ENCODE measurements around the gene SLC1A7. TPM values are rescaled to one million over a fixed set of nuclear protein-coding genes. Genes with fewer than 3 reads are reported as not detected.

Gene SLC1A7
- polyA plus RNA-seq, 1 donor (not counting 4 experiments of a cell fraction or from before 2014, with no cell fraction given) = not detected

- no peak overlapping the region for H3K9ac ChIP-seq (ENCODE audit: control insufficient read depth, extremely low read depth, insufficient read depth, low read length)
- no peak overlapping the region for H3K4me3 ChIP-seq (ENCODE audit: control insufficient read depth in 2 of 3, extremely low read depth in 1 of 3, insufficient read depth in 2 of 3, low read depth in 1 of 3, low read length in 3 of 3)
- no peak overlapping the region for H3K27ac ChIP-seq (ENCODE audit: control insufficient read depth, insufficient read depth, low read length)
- H3K36me3 ChIP-seq (ENCODE audit: control insufficient read depth in 2 of 2, extremely low read depth in 1 of 2, insufficient read depth in 2 of 2, low read length in 2 of 2) = no peaks in the 10 kb centered on the region
- no peak overlapping the region for H3K4me2 ChIP-seq (ENCODE audit: control insufficient read depth, extremely low read depth, insufficient read depth, low read depth, low read length)
- H3K9me3 ChIP-seq (ENCODE audit: control insufficient read depth, low read depth, low read length) = no peaks in the 10 kb centered on the region
- no peak for DNase-seq (ENCODE audit: low read depth, low spot score)
- H2AFZ ChIP-seq (ENCODE audit: control insufficient read depth, low read length) = no peak overlapping the region
- no peaks in the 10 kb centered on the region for H3K79me2 ChIP-seq (ENCODE audit: control insufficient read depth, insufficient read depth, low read length)
- no peak for FAIRE-seq
- no peaks in the 10 kb centered on the region for H3K9me1 ChIP-seq (ENCODE audit: control insufficient read depth, extremely low read depth, insufficient read depth, low read length)
- no peaks in the 10 kb centered on the region for H4K20me1 ChIP-seq (ENCODE audit: control insufficient read depth, extremely low read depth, insufficient read depth, low read length)
- no peaks in the 10 kb centered on the region for H3K4me1 ChIP-seq (ENCODE audit: control insufficient read depth, extremely low read depth, insufficient read depth, low read length)
- no peak for TF ChIP-seq EZH2 (IDR thresholded peaks at IDR 0.05; ENCODE audit: low read length)
- no peak for TF ChIP-seq CTCF (optimal IDR thresholded peaks at IDR 0.05 in 1 of 3, IDR thresholded peaks at IDR 0.05 in 1 of 3, conservative IDR thresholded peaks at IDR 0.05 in 1 of 3; ENCODE audit: extremely low read depth in 1 of 3, insufficient read depth in 2 of 3, low read length in 3 of 3)
- dilution Hi-C loops (cut with MboI; ENCODE audit: extremely low pct_ligation_motif_present, low sequenced_read_pairs) = no loop called here
- peaks cover 5% of the 10 kb centered on the region for H3K27me3 ChIP-seq (ENCODE audit: control insufficient read depth, extremely low read depth, insufficient read depth, low read length)
Measured at GRCh38 chr1:53077599-53077965, 64.9 kb downstream of the SLC1A7 start.

GRCh38 chr1:53076721-53077598 is 65.5 kb downstream of the SLC1A7 start:
- dilution Hi-C loops (cut with MboI; ENCODE audit: extremely low pct_ligation_motif_present, low sequenced_read_pairs) = no loop called here
- Histone ChIP-seq H4K20me1 (ENCODE audit: control insufficient read depth, extremely low read depth, insufficient read depth, low read length) (no peaks in the 10 kb centered on the region), H2AFZ (ENCODE audit: control insufficient read depth, low read length) (no peak overlapping the region), H3K9ac (ENCODE audit: control insufficient read depth, extremely low read depth, insufficient read depth, low read length) (no peak overlapping the region), H3K9me1 (ENCODE audit: control insufficient read depth, extremely low read depth, insufficient read depth, low read length) (no peaks in the 10 kb centered on the region), H3K36me3 (ENCODE audit: control insufficient read depth in 2 of 2, extremely low read depth in 1 of 2, insufficient read depth in 2 of 2, low read length in 2 of 2) (no peaks in the 10 kb centered on the region), H3K79me2 (ENCODE audit: control insufficient read depth, insufficient read depth, low read length) (no peaks in the 10 kb centered on the region), H3K4me3 (ENCODE audit: control insufficient read depth in 2 of 3, extremely low read depth in 1 of 3, insufficient read depth in 2 of 3, low read depth in 1 of 3, low read length in 3 of 3) (no peak overlapping the region), H3K4me1 (ENCODE audit: control insufficient read depth, extremely low read depth, insufficient read depth, low read length) (no peaks in the 10 kb centered on the region), H3K9me3 (ENCODE audit: control insufficient read depth, low read depth, low read length) (no peaks in the 10 kb centered on the region), H3K4me2 (ENCODE audit: control insufficient read depth, extremely low read depth, insufficient read depth, low read depth, low read length) (no peak overlapping the region), H3K27ac (ENCODE audit: control insufficient read depth, insufficient read depth, low read length) (no peak overlapping the region), H3K27me3 (ENCODE audit: control insufficient read depth, extremely low read depth, insufficient read depth, low read length) (peaks cover 5% of the 10 kb centered on the region)
- TF ChIP-seq EZH2 (IDR thresholded peaks at IDR 0.05; ENCODE audit: low read length) = no peak
- no peak for TF ChIP-seq CTCF (optimal IDR thresholded peaks at IDR 0.05 in 1 of 3, IDR thresholded peaks at IDR 0.05 in 1 of 3, conservative IDR thresholded peaks at IDR 0.05 in 1 of 3; ENCODE audit: extremely low read depth in 1 of 3, insufficient read depth in 2 of 3, low read length in 3 of 3)
- DNase-seq (ENCODE audit: low read depth, low spot score) (no peak), FAIRE-seq (no peak)

All from keratinocyte (primary cell).